ENCODE measurements around the gene STXBP6. TPM values are rescaled to one million over a fixed set of nuclear protein-coding genes. Genes with fewer than 3 reads are reported as not detected.
"Not testable (repeated sequence)": the region's sequence is repeated elsewhere in the genome, so short reads cannot be mapped to it uniquely, and the experiment has no call there.

STXBP6 gene
- polyA plus RNA-seq, 1 donor (not counting 4 experiments of a cell fraction or from before 2014, with no cell fraction given): 1.4 TPM

- no peak for FAIRE-seq
- dilution Hi-C loops (cut with MboI; ENCODE audit: extremely low pct_ligation_motif_present, low sequenced_read_pairs): no loop called here
Measured at GRCh38 chr14:24803933-24804494, 245.9 kb downstream of the STXBP6 start.

GRCh38 chr14:24803426-24803825 lies 246.5 kb downstream of the STXBP6 start:
- dilution Hi-C loops (cut with MboI; ENCODE audit: extremely low pct_ligation_motif_present, low sequenced_read_pairs); H4K20me1 ChIP-seq (ENCODE audit: control insufficient read depth, extremely low read depth, insufficient read depth, low read length); H2AFZ ChIP-seq (ENCODE audit: control insufficient read depth, low read length); H3K4me1 ChIP-seq (ENCODE audit: control insufficient read depth, extremely low read depth, insufficient read depth, low read length); H3K4me2 ChIP-seq (ENCODE audit: control insufficient read depth, extremely low read depth, insufficient read depth, low read depth, low read length); H3K4me3 ChIP-seq (ENCODE audit: control insufficient read depth in 2 of 3, extremely low read depth in 1 of 3, insufficient read depth in 2 of 3, low read depth in 1 of 3, low read length in 3 of 3); DNase-seq (ENCODE audit: low read depth, low spot score); H3K9me1 ChIP-seq (ENCODE audit: control insufficient read depth, extremely low read depth, insufficient read depth, low read length); H3K9ac ChIP-seq (ENCODE audit: control insufficient read depth, extremely low read depth, insufficient read depth, low read length); H3K27ac ChIP-seq (ENCODE audit: control insufficient read depth, insufficient read depth, low read length); FAIRE-seq; H3K36me3 ChIP-seq (ENCODE audit: control insufficient read depth in 2 of 2, extremely low read depth in 1 of 2, insufficient read depth in 2 of 2, low read length in 2 of 2); H3K79me2 ChIP-seq (ENCODE audit: control insufficient read depth, insufficient read depth, low read length); H3K27me3 ChIP-seq (ENCODE audit: control insufficient read depth, extremely low read depth, insufficient read depth, low read length); H3K9me3 ChIP-seq (ENCODE audit: control insufficient read depth, low read depth, low read length): not testable (repeated sequence)

More at GRCh38 chr14:24803933-24804494, 245.9 kb downstream of the STXBP6 start:
- no peaks in the 10 kb centered on the region for H3K27me3 ChIP-seq (ENCODE audit: control insufficient read depth, extremely low read depth, insufficient read depth, low read length)
- H3K9ac ChIP-seq (ENCODE audit: control insufficient read depth, extremely low read depth, insufficient read depth, low read length): no peak overlapping the region
- H4K20me1 ChIP-seq (ENCODE audit: control insufficient read depth, extremely low read depth, insufficient read depth, low read length): no peaks in the 10 kb centered on the region
- no peak for TF ChIP-seq CTCF (optimal IDR thresholded peaks at IDR 0.05 in 1 of 3, IDR thresholded peaks at IDR 0.05 in 1 of 3, conservative IDR thresholded peaks at IDR 0.05 in 1 of 3; ENCODE audit: extremely low read depth in 1 of 3, insufficient read depth in 2 of 3, low read length in 3 of 3)
- TF ChIP-seq EZH2 (IDR thresholded peaks at IDR 0.05; ENCODE audit: low read length): no peak
- H3K4me2 ChIP-seq (ENCODE audit: control insufficient read depth, extremely low read depth, insufficient read depth, low read depth, low read length): no peak overlapping the region
- no peaks in the 10 kb centered on the region for H3K9me3 ChIP-seq (ENCODE audit: control insufficient read depth, low read depth, low read length)
- no peak overlapping the region for H3K4me3 ChIP-seq (ENCODE audit: control insufficient read depth in 2 of 3, extremely low read depth in 1 of 3, insufficient read depth in 2 of 3, low read depth in 1 of 3, low read length in 3 of 3)
- H3K79me2 ChIP-seq (ENCODE audit: control insufficient read depth, insufficient read depth, low read length): no peaks in the 10 kb centered on the region
- H2AFZ ChIP-seq (ENCODE audit: control insufficient read depth, low read length): no peak overlapping the region
- H3K9me1 ChIP-seq (ENCODE audit: control insufficient read depth, extremely low read depth, insufficient read depth, low read length): no peaks in the 10 kb centered on the region
- no peak overlapping the region for H3K27ac ChIP-seq (ENCODE audit: control insufficient read depth, insufficient read depth, low read length)
- no peaks in the 10 kb centered on the region for H3K36me3 ChIP-seq (ENCODE audit: control insufficient read depth in 2 of 2, extremely low read depth in 1 of 2, insufficient read depth in 2 of 2, low read length in 2 of 2)
- no peaks in the 10 kb centered on the region for H3K4me1 ChIP-seq (ENCODE audit: control insufficient read depth, extremely low read depth, insufficient read depth, low read length)
- no peak for DNase-seq (ENCODE audit: low read depth, low spot score)

- Histone ChIP-seq H3K9me3 (ENCODE audit: control insufficient read depth, low read depth, low read length) (no peaks in the 10 kb centered on the region), H3K4me2 (ENCODE audit: control insufficient read depth, extremely low read depth, insufficient read depth, low read depth, low read length) (no peak overlapping the region), H3K36me3 (ENCODE audit: control insufficient read depth in 2 of 2, extremely low read depth in 1 of 2, insufficient read depth in 2 of 2, low read length in 2 of 2) (no peaks in the 10 kb centered on the region), H3K9ac (ENCODE audit: control insufficient read depth, extremely low read depth, insufficient read depth, low read length) (no peak overlapping the region), H3K4me3 (ENCODE audit: control insufficient read depth in 2 of 3, extremely low read depth in 1 of 3, insufficient read depth in 2 of 3, low read depth in 1 of 3, low read length in 3 of 3) (no peak overlapping the region), H3K4me1 (ENCODE audit: control insufficient read depth, extremely low read depth, insufficient read depth, low read length) (no peaks in the 10 kb centered on the region), H2AFZ (ENCODE audit: control insufficient read depth, low read length) (no peak overlapping the region), H4K20me1 (ENCODE audit: control insufficient read depth, extremely low read depth, insufficient read depth, low read length) (no peaks in the 10 kb centered on the region), H3K27me3 (ENCODE audit: control insufficient read depth, extremely low read depth, insufficient read depth, low read length) (no peaks in the 10 kb centered on the region), H3K79me2 (ENCODE audit: control insufficient read depth, insufficient read depth, low read length) (no peaks in the 10 kb centered on the region), H3K27ac (ENCODE audit: control insufficient read depth, insufficient read depth, low read length) (no peak overlapping the region), H3K9me1 (ENCODE audit: control insufficient read depth, extremely low read depth, insufficient read depth, low read length) (no peaks in the 10 kb centered on the region)
- dilution Hi-C loops (cut with MboI; ENCODE audit: extremely low pct_ligation_motif_present, low sequenced_read_pairs): no loop called here
- FAIRE-seq (no peak), DNase-seq (ENCODE audit: low read depth, low spot score) (no peak)
- no peak for TF ChIP-seq EZH2 (IDR thresholded peaks at IDR 0.05; ENCODE audit: low read length)
- no peak for TF ChIP-seq CTCF (optimal IDR thresholded peaks at IDR 0.05 in 1 of 3, IDR thresholded peaks at IDR 0.05 in 1 of 3, conservative IDR thresholded peaks at IDR 0.05 in 1 of 3; ENCODE audit: extremely low read depth in 1 of 3, insufficient read depth in 2 of 3, low read length in 3 of 3)
Measured at GRCh38 chr14:24802236-24802635, 247.7 kb downstream of the STXBP6 start.
